Endothelial cell of umbilical vein (primary cell): ENCODE measurements around the gene LRRTM3. TPM values are rescaled to one million over a fixed set of nuclear protein-coding genes. Genes with fewer than 3 reads are reported as not detected.

Experiments
- BruUV-seq: library from RNA; stranded (reverse); fragments of 400-500 nt; replicated peaks from 2 replicates; lab custom pipeline; 2021; lab: Mats Ljungman, UMichigan
- CTCF ChIA-PET: fragments of 300-600, 350-600 bp; sonication (Branson Sonifier 250); formaldehyde crosslinking; loops from one replicate; lab custom pipeline; 2021; ENCODE audit warnings: antibody characterized with exemption, inconsistent platforms; lab: Charles Lee
- POLR2A ChIA-PET: fragments of 300-600, 350-600 bp; sonication (Branson Sonifier 250); formaldehyde crosslinking; loops from one replicate; lab custom pipeline; 2021; ENCODE audit warnings: antibody characterized with exemption, inconsistent platforms; lab: Charles Lee
- DNase-seq: peaks from one replicate; pipeline ENCODE4 v3.0.0-alpha.2; 2011; ENCODE audit warnings: low read depth, low spot score
- FAIRE-seq: peaks from 2 replicates; lab custom pipeline; 2011; peaks lifted over from hg19 to GRCh38; lab: Jason Lieb, UNC
- H2AFZ ChIP-seq: 2 replicates; pipeline ENCODE4 v1.6.0; 2012; ENCODE audit warnings: low read depth, low read length, control low read depth, inconsistent platforms
- H3K27ac ChIP-seq: 2 replicates; pipeline ENCODE4 v1.5.1; 2011; ENCODE audit warnings: low read depth, mild to moderate bottlenecking, control low read depth, low read length, moderate library complexity; ENCODE audit not compliant: insufficient read depth
- H3K27me3 ChIP-seq, 2 experiments: 2 replicates each; pipeline versions ENCODE4 v1.6.0 to v1.6.1; 2011; ENCODE audit warnings: low read length in 2 of 2, mixed read lengths in 1 of 2; ENCODE audit not compliant: control insufficient read depth in 2 of 2, insufficient read depth in 2 of 2
- H3K36me3 ChIP-seq, 2 experiments: 2 replicates in 1 of 2; 3 replicates in 1 of 2; pipeline ENCODE4 v1.5.1; 2011; ENCODE audit warnings: low read length in 2 of 2, mild to moderate bottlenecking in 1 of 2, moderate library complexity in 1 of 2; ENCODE audit not compliant: control insufficient read depth in 2 of 2, insufficient read depth in 2 of 2; ENCODE audit errors: extremely low read depth in 1 of 2
- H3K4me1 ChIP-seq: 3 replicates; pipeline ENCODE4 v1.5.1; 2011; ENCODE audit warnings: mild to moderate bottlenecking, low read length; ENCODE audit not compliant: control insufficient read depth, insufficient read depth; ENCODE audit errors: extremely low read depth
- H3K4me2 ChIP-seq: 2 replicates; pipeline ENCODE4 v1.6.1; 2011; ENCODE audit warnings: low read length, control low read depth, mixed read lengths; ENCODE audit not compliant: insufficient read depth
- H3K4me3 ChIP-seq, 3 experiments: fragments of 200-600 bp in 1 of 3; sonication (generic), shearing (Covaris generic) in 1 of 3; replicated peaks in 1 of 3; 2 replicates each; pipeline ENCODE4 v1.5.1; 2011 to 2016; ENCODE audit warnings: control low read depth in 3 of 3, low read length in 3 of 3, mild to moderate bottlenecking in 2 of 3, inconsistent platforms in 1 of 3, low read depth in 1 of 3, moderate library complexity in 1 of 3; ENCODE audit not compliant: insufficient read depth in 1 of 3
- H3K79me2 ChIP-seq: 2 replicates; pipeline ENCODE4 v1.6.0; 2012; ENCODE audit warnings: low read length, inconsistent platforms; ENCODE audit not compliant: control insufficient read depth, insufficient read depth
- H3K9ac ChIP-seq: replicated peaks from 2 replicates; pipeline ENCODE3; 2011; ENCODE audit warnings: low read length, control low read depth; ENCODE audit not compliant: insufficient read depth; ENCODE audit errors: extremely low read depth
- H3K9me1 ChIP-seq: replicated peaks from 3 replicates; pipeline ENCODE4 v1.6.0; 2011; ENCODE audit warnings: mild to moderate bottlenecking, low read length; ENCODE audit not compliant: control insufficient read depth, insufficient read depth; ENCODE audit errors: extremely low read depth
- H3K9me3 ChIP-seq: replicated peaks from 2 replicates; pipeline ENCODE4 v1.5.1; 2012; ENCODE audit warnings: low read length, inconsistent platforms; ENCODE audit not compliant: control insufficient read depth, insufficient read depth
- H4K20me1 ChIP-seq: replicated peaks from 2 replicates; pipeline ENCODE3; 2011; ENCODE audit warnings: mild to moderate bottlenecking, low read length; ENCODE audit not compliant: control insufficient read depth, insufficient read depth; ENCODE audit errors: extremely low read depth
- CTCF ChIP-seq, 2 donors: IDR thresholded peaks; 1 replicate in 1 of 2; 2 replicates in 1 of 2; pipeline ENCODE4 v1.5.1; 2011; ENCODE audit warnings: low read length in 2 of 2, mild to moderate bottlenecking in 2 of 2, moderate library complexity in 2 of 2, control low read depth in 1 of 2, inconsistent platforms in 1 of 2, low read depth in 1 of 2; ENCODE audit not compliant: insufficient read depth in 1 of 2; ENCODE audit errors: extremely low read depth in 1 of 2
- EZH2 ChIP-seq: IDR thresholded peaks from 2 replicates; pipeline ENCODE4 v1.6.1; 2012; ENCODE audit warnings: borderline replicate concordance, low read depth, mild to moderate bottlenecking, moderate library complexity, low read length, inconsistent platforms; ENCODE audit not compliant: severe bottlenecking
- FOS ChIP-seq: IDR thresholded peaks from 2 replicates; pipeline ENCODE4 v1.6.1; 2011; ENCODE audit warnings: mild to moderate bottlenecking, low read length, moderate library complexity, borderline replicate concordance; ENCODE audit not compliant: insufficient read depth
- GATA2 ChIP-seq: IDR thresholded peaks from 2 replicates; pipeline ENCODE4 v1.7.0; 2011; ENCODE audit warnings: low read depth, mild to moderate bottlenecking, moderate library complexity, mixed read lengths, low read length; ENCODE audit not compliant: insufficient read length, insufficient read depth
- JUN ChIP-seq: IDR thresholded peaks from 2 replicates; pipeline ENCODE4 v1.6.1; 2011; ENCODE audit warnings: borderline replicate concordance, low read depth; ENCODE audit not compliant: insufficient read length, insufficient read depth
- MAX ChIP-seq: IDR thresholded peaks from 2 replicates; pipeline ENCODE4 v1.6.1; 2011; ENCODE audit not compliant: insufficient read depth, insufficient read length
- MYC ChIP-seq: IDR thresholded peaks from one replicate; pipeline ENCODE4 v1.6.1; 2011; ENCODE audit warnings: mild to moderate bottlenecking, low read depth, low read length
- POLR2A ChIP-seq: IDR thresholded peaks from 2 replicates; pipeline ENCODE4 v1.6.1; 2012; ENCODE audit warnings: low read depth, mild to moderate bottlenecking, control low read depth, low read length
- POLR2AphosphoS5 ChIP-seq: IDR thresholded peaks from 2 replicates; pipeline ENCODE4 v1.6.1; 2012; ENCODE audit warnings: low read depth, mild to moderate bottlenecking, control low read depth, low read length, moderate library complexity; ENCODE audit not compliant: insufficient read depth
- dilution Hi-C: fragments of 300-500 bp; cut with MboI; formaldehyde crosslinking; loops from one replicate; pipeline ENCODE4 v1.15.0; 2019; ENCODE audit warnings: low sequenced_read_pairs; ENCODE audit not compliant: extremely low pct_ligation_motif_present
- intact Hi-C: fragments of 100-400 bp; cut with micrococcal nuclease; formaldehyde crosslinking; loops from one replicate; pipeline ENCODE4 v1.10.0; 2022
- polyA plus RNA-seq, 4 experiments: library from polyadenylated mRNA; depleted of rRNA in 3 of 4; stranded (reverse) in 3 of 4; unstranded in 1 of 4; fragments of >200 nt; gene quantifications; 2 replicates each; pipeline versions ENCODE4 v1.2.1 to v1.2.3, GENCODE V29; 2011 to 2012; ENCODE audit warnings: missing spikeins in 1 of 4
- total RNA-seq: library from RNA; stranded (reverse); gene quantifications from 2 replicates; pipeline ENCODE4 v1.2.3, GENCODE V29; 2021

LRRTM3 gene
- total and polyA plus RNA-seq, 2 donors (not counting 3 experiments of a cell fraction or from before 2014, with no cell fraction given) = not detected

GRCh38 chr10:66931340-66931948 is 5.6 kb downstream of the LRRTM3 start:
- ChIA-PET CTCF (interaction anchor here (0.8 to 2.1 kb wide), 13 partner anchors 9 to 1955 kb away, joined by 3 to 29 read pairs (median 5); no protein-coding TSS in a partner anchor), POLR2A (no interaction called here)
- Histone ChIP-seq H3K4me3 (no peak overlapping the region), H3K36me3 (no peaks in the 10 kb centered on the region), H3K9me1 (no peaks in the 10 kb centered on the region), H3K9me3 (no peaks in the 10 kb centered on the region), H3K9ac (no peak overlapping the region), H2AFZ (no peak overlapping the region), H3K27ac (no peak overlapping the region), H3K4me1 (no peaks in the 10 kb centered on the region), H3K27me3 (peaks cover 22 to 25% of the 10 kb centered on the region in 2 experiments), H4K20me1 (no peaks in the 10 kb centered on the region), H3K4me2 (no peak overlapping the region), H3K79me2 (no peaks in the 10 kb centered on the region)
- BruUV-seq = no TSS peak
- intact Hi-C loops = loop anchor here (5.0 to 10.0 kb wide), 2 partner anchors 747 to 1954 kb away; no protein-coding TSS in a partner anchor
- FAIRE-seq (peak; percentile 78), DNase-seq (peak; percentile 53)
- TF ChIP-seq FOS (no peak), CTCF (IDR thresholded peaks at IDR 0.05; ENCODE audit: extremely low read depth in 1 of 2, insufficient read depth in 1 of 2, low read depth in 1 of 2, low read length in 2 of 2) (peak; percentile 35 to 49)
- dilution Hi-C loops = no loop called here

GRCh38 chr10:66931949-66932343 is 6.1 kb downstream of the LRRTM3 start:
- no peak for DNase-seq
- ChIA-PET CTCF (interaction anchor here (0.8 to 2.1 kb wide), 13 partner anchors 9 to 1955 kb away, joined by 3 to 29 read pairs (median 5); no protein-coding TSS in a partner anchor), POLR2A (no interaction called here)
- dilution Hi-C loops (no loop called here), intact Hi-C loops (loop anchor here (2.0 to 10.0 kb wide), 3 partner anchors 589 to 1955 kb away; no protein-coding TSS in a partner anchor)
- Histone ChIP-seq H3K79me2 (no peaks in the 10 kb centered on the region), H3K4me3 (no peak overlapping the region), H3K36me3 (no peaks in the 10 kb centered on the region), H4K20me1 (no peaks in the 10 kb centered on the region), H3K9me3 (no peaks in the 10 kb centered on the region), H3K27ac (no peak overlapping the region), H3K9ac (no peak overlapping the region), H3K27me3 (peaks cover 20 to 21% of the 10 kb centered on the region in 2 experiments), H3K4me2 (no peak overlapping the region), H2AFZ (no peak overlapping the region), H3K9me1 (no peaks in the 10 kb centered on the region), H3K4me1 (no peaks in the 10 kb centered on the region)
- FAIRE-seq = no peak
- BruUV-seq = no TSS peak
- TF ChIP-seq MYC (no peak), POLR2A (no peak), JUN (no peak), EZH2 (no peak), POLR2AphosphoS5 (no peak), MAX (no peak), GATA2 (no peak), CTCF (IDR thresholded peaks at IDR 0.05; ENCODE audit: extremely low read depth in 1 of 2, insufficient read depth in 1 of 2, low read depth in 1 of 2, low read length in 2 of 2) (no peak), FOS (no peak)
